HCT116 (cell line): ENCODE measurements around the gene MAN2A2. TPM values are rescaled to one million over a fixed set of nuclear protein-coding genes. Genes with fewer than 3 reads are reported as not detected.
"Not testable (repeated sequence)": the region's sequence is repeated elsewhere in the genome, so short reads cannot be mapped to it uniquely, and the experiment has no call there.

Experiments
- ATAC-seq: fragments of 200-7000 bp; cut with Tn5 transposase; 2 replicates; pipeline ENCODE4 v1.9.1; 2020; ENCODE audit warnings: mild to moderate bottlenecking, moderate library complexity
- BruUV-seq: library from RNA; stranded (reverse); fragments of 400-500 nt; replicated peaks from 2 replicates; lab custom pipeline; 2021; lab: Mats Ljungman, UMichigan
- CTCF ChIA-PET: fragments of 300-600 bp; sonication (Branson Sonifier 250); formaldehyde crosslinking; loops from one replicate; lab custom pipeline; 2021; ENCODE audit warnings: antibody characterized with exemption; lab: Charles Lee
- POLR2A ChIA-PET: fragments of 300-600, 350-600 bp; sonication (Branson Sonifier 250); formaldehyde crosslinking; loops from one replicate; lab custom pipeline; 2021; ENCODE audit warnings: antibody characterized with exemption; lab: Charles Lee
- RAD21 ChIA-PET, 2 experiments: fragments of 300-600 bp; sonication (Branson Sonifier 250); formaldehyde crosslinking; loops; one replicate each; lab custom pipeline; 2023; ENCODE audit warnings: low total read pairs in 2 of 2; ENCODE audit not compliant: uncharacterized antibody in 2 of 2, unreplicated experiment in 2 of 2, low non-redundant PET in 1 of 2; lab: Charles Lee
- DNase-seq: peaks from one replicate; pipeline ENCODE4 v3.0.0-alpha.2; 2010; ENCODE audit warnings: low read depth, low spot score
- H2AFZ ChIP-seq: fragments of 200-600 bp; shearing (Covaris generic), sonication (generic); 2 replicates; pipeline ENCODE4 v1.6.1; 2017; ENCODE audit warnings: low read depth, mixed run types, mixed read lengths, antibody characterized with exemption, low read length; ENCODE audit not compliant: poor library complexity, severe bottlenecking
- H3K27ac ChIP-seq: 2 replicates; pipeline ENCODE4 v1.5.1; 2012; ENCODE audit warnings: low read depth, low read length
- H3K27me3 ChIP-seq: fragments of 200-600 bp; sonication (generic); 2 replicates; pipeline ENCODE4 v1.6.1; 2016; ENCODE audit warnings: mixed run types, low read length, mixed read lengths; ENCODE audit not compliant: insufficient read depth
- H3K36me3 ChIP-seq, 2 experiments: fragments of 200-500 bp in 1 of 2; fragments of 200-600 bp in 1 of 2; sonication (Bioruptor generic) in 1 of 2; sonication (generic) in 1 of 2; 2 replicates each; pipeline versions ENCODE4 v1.5.1 to v1.6.1; 2014 to 2016; ENCODE audit warnings: low read length in 2 of 2, inconsistent platforms in 1 of 2, mixed read lengths in 1 of 2, mixed run types in 1 of 2; ENCODE audit not compliant: insufficient read depth in 2 of 2, control insufficient read depth in 1 of 2
- H3K4me1 ChIP-seq, 2 experiments: fragments of 200-600 bp in 1 of 2; sonication (generic) in 1 of 2; 2 replicates each; pipeline versions ENCODE4 v1.5.1 to v1.6.1; 2012 to 2017; ENCODE audit warnings: low read length in 2 of 2, inconsistent platforms in 1 of 2, mild to moderate bottlenecking in 1 of 2, mixed read lengths in 1 of 2, mixed run types in 1 of 2, moderate library complexity in 1 of 2; ENCODE audit not compliant: insufficient read depth in 2 of 2, control insufficient read depth in 1 of 2
- H3K4me2 ChIP-seq: fragments of 200-600 bp; sonication (generic); 2 replicates; pipeline ENCODE4 v1.6.1; 2017; ENCODE audit warnings: mixed run types, low read length, mixed read lengths
- H3K4me3 ChIP-seq, 2 experiments: fragments of 200-600 bp in 1 of 2; sonication (generic) in 1 of 2; replicated peaks in 1 of 2; 2 replicates each; pipeline ENCODE4 v1.5.1; 2011 to 2016; ENCODE audit warnings: low read length in 2 of 2, control low read depth in 1 of 2, low read depth in 1 of 2, mild to moderate bottlenecking in 1 of 2, mixed read lengths in 1 of 2, mixed run types in 1 of 2
- H3K79me2 ChIP-seq: fragments of 200-600 bp; sonication (generic); 2 replicates; pipeline ENCODE4 v1.6.1; 2017; ENCODE audit warnings: mild to moderate bottlenecking, mixed run types, low read length, moderate library complexity, mixed read lengths; ENCODE audit not compliant: insufficient read depth
- H3K9ac ChIP-seq: fragments of 200-600 bp; sonication (generic); 2 replicates; pipeline ENCODE4 v1.6.1; 2016; ENCODE audit warnings: low read length, mixed read lengths
- H3K9me2 ChIP-seq: fragments of 200-600 bp; sonication (generic), shearing (Covaris generic); 2 replicates; pipeline ENCODE4 v1.6.1; 2017; ENCODE audit warnings: mixed run types, mild to moderate bottlenecking, moderate library complexity; ENCODE audit not compliant: insufficient read depth
- H3K9me3 ChIP-seq, 2 experiments: fragments of 200-500 bp in 1 of 2; fragments of 200-600 bp in 1 of 2; sonication (Bioruptor generic) in 1 of 2; sonication (generic) in 1 of 2; 2 replicates each; pipeline ENCODE4 v1.6.1; 2014 to 2017; ENCODE audit warnings: low read length in 2 of 2, mixed read lengths in 2 of 2, inconsistent platforms in 1 of 2, low read depth in 1 of 2, mild to moderate bottlenecking in 1 of 2, mixed run types in 1 of 2, moderate library complexity in 1 of 2; ENCODE audit not compliant: control insufficient read depth in 1 of 2, insufficient read depth in 1 of 2
- H4K20me1 ChIP-seq: fragments of 200-600 bp; sonication (generic), shearing (Covaris generic); 2 replicates; pipeline ENCODE4 v1.6.1; 2017; ENCODE audit warnings: mixed run types, mild to moderate bottlenecking, moderate library complexity; ENCODE audit not compliant: insufficient read depth
- CBX3 ChIP-seq: IDR thresholded peaks from 2 replicates; pipeline ENCODE4 v1.6.1; 2012; ENCODE audit warnings: low read depth
- CEBPB ChIP-seq: IDR thresholded peaks from 2 replicates; pipeline ENCODE4 v1.6.1; 2012; ENCODE audit warnings: low read depth
- ELF1 ChIP-seq: IDR thresholded peaks from 2 replicates; pipeline ENCODE4 v1.6.1; 2012; ENCODE audit warnings: low read depth, borderline replicate concordance
- JUND ChIP-seq: IDR thresholded peaks from 2 replicates; pipeline ENCODE4 v1.6.1; 2012
- SP1 ChIP-seq: IDR thresholded peaks from 2 replicates; pipeline ENCODE4 v1.6.1; 2012; ENCODE audit warnings: low read depth
- ZFX ChIP-seq: fragments of 450-650 bp; IDR thresholded peaks from 2 replicates; pipeline ENCODE4 v1.6.1; 2017
- ZNF274 ChIP-seq: fragments of 200-500 bp; sonication (Bioruptor generic); IDR thresholded peaks from 2 replicates; pipeline ENCODE4 v1.6.1; 2014; ENCODE audit warnings: mild to moderate bottlenecking, low read depth, low read length, inconsistent platforms
- intact Hi-C: fragments of 100-400 bp; cut with micrococcal nuclease; formaldehyde crosslinking; loops from 2 replicates; pipeline ENCODE4 v1.10.0; 2022
- total RNA-seq: library from RNA; stranded (reverse); gene quantifications from one replicate; pipeline ENCODE4 v1.2.1, GENCODE V29; 2021; ENCODE audit not compliant: unreplicated experiment
- TF ChIP-seq, protein P1 (sequence below): IDR thresholded peaks from 2 replicates; pipeline ENCODE4 v1.6.1; 2012
- TF ChIP-seq, protein P2 (sequence below): IDR thresholded peaks from 2 replicates; pipeline ENCODE4 v1.6.1; 2011; ENCODE audit warnings: mild to moderate bottlenecking, low read length, moderate library complexity; ENCODE audit not compliant: insufficient replicate concordance; ENCODE audit errors: extremely low read depth

The MAN2A2 gene
- total RNA-seq, 1 experiment from 2014 or later, result 44.9 TPM

DNA sequence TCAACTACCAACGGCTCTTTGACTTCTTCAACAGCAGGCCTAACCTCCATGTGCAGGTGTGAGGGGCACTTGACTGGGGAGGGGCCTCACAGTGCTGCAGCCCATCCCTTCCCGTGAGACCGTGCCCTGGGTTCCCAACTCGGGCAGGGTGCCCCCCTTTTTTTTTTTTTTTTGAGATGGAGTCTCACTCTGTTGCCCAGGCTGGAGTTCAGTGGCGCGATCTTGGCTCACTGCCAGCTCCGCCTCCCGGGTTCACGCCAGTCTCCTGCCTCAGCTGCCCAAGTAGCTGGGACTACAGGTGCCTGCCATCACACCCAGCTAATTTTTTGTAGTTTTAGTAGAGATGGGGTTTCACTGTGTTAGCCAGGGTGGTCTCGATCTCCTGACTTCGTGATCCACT, 6.3 kb downstream of the MAN2A2 start:
- H3K9me2 ChIP-seq, H3K27me3 ChIP-seq, H3K4me2 ChIP-seq, BruUV-seq, H3K4me3 ChIP-seq, H3K27ac ChIP-seq, H3K4me1 ChIP-seq, ATAC-seq, H3K9me3 ChIP-seq, H2AFZ ChIP-seq, H3K79me2 ChIP-seq, RAD21 ChIA-PET, H3K9ac ChIP-seq, DNase-seq, H4K20me1 ChIP-seq, intact Hi-C loops, POLR2A ChIA-PET: not testable (repeated sequence)
- CTCF ChIA-PET, result interaction anchor here (1.3 kb wide), 1 partner anchor 17 kb away, joined by 3 read pairs; no protein-coding TSS in a partner anchor
- H3K36me3 ChIP-seq, result peaks cover 10 to 14% of the 10 kb centered on the region in 2 experiments; a peak in 3 of 4 replicates

DNA sequence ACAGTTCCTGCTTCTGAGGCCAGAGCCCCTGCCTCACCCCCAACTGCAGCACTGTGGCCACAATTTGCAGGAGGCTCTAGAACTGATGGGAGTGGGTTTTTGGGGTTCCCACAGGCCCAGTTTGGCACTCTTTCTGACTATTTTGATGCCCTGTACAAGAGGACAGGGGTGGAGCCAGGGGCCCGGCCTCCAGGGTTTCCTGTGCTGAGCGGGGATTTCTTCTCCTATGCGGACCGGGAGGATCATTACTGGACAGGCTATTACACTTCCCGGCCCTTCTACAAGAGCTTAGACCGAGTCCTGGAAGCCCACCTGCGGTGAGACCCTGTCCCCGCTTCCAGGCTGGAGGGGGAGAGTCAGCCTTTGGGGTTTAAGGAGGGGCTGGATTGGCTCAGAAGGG, 6.9 kb downstream of the MAN2A2 start:
- Histone ChIP-seq H3K9me2 (no peaks in the 10 kb centered on the region), H3K36me3 (peaks cover 8 to 14% of the 10 kb centered on the region in 2 experiments; a peak in 3 of 4 replicates), H3K4me3 (no peak overlapping the region), H3K27ac (no peak overlapping the region), H3K4me1 (no peaks in the 10 kb centered on the region), H3K27me3 (no peaks in the 10 kb centered on the region), H3K9me3 (no peaks in the 10 kb centered on the region), H3K9ac (no peak overlapping the region), H3K79me2 (no peaks in the 10 kb centered on the region), H4K20me1 (no peaks in the 10 kb centered on the region), H2AFZ (no peak overlapping the region), H3K4me2 (no peak overlapping the region)
- intact Hi-C loops, result no loop called here
- DNase-seq (no peak), ATAC-seq (no peak)
- no TSS peak for BruUV-seq
- no peak for TF ChIP-seq SP1
- TF ChIP-seq ZFX, result no peak
- no peak for TF ChIP-seq ZNF274
- no peak for TF ChIP-seq ELF1
- TF ChIP-seq JUND, result no peak
- TF ChIP-seq, protein P1, sequence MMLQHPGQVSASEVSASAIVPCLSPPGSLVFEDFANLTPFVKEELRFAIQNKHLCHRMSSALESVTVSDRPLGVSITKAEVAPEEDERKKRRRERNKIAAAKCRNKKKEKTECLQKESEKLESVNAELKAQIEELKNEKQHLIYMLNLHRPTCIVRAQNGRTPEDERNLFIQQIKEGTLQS, result no peak
- no peak for TF ChIP-seq CBX3
- TF ChIP-seq, protein P2, sequence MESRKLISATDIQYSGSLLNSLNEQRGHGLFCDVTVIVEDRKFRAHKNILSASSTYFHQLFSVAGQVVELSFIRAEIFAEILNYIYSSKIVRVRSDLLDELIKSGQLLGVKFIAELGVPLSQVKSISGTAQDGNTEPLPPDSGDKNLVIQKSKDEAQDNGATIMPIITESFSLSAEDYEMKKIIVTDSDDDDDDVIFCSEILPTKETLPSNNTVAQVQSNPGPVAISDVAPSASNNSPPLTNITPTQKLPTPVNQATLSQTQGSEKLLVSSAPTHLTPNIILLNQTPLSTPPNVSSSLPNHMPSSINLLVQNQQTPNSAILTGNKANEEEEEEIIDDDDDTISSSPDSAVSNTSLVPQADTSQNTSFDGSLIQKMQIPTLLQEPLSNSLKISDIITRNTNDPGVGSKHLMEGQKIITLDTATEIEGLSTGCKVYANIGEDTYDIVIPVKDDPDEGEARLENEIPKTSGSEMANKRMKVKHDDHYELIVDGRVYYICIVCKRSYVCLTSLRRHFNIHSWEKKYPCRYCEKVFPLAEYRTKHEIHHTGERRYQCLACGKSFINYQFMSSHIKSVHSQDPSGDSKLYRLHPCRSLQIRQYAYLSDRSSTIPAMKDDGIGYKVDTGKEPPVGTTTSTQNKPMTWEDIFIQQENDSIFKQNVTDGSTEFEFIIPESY, result no peak
- no peak for TF ChIP-seq CEBPB
- CTCF ChIA-PET, result interaction anchor here (1.1 kb wide), 1 partner anchor 24 kb away, joined by 3 read pairs; no protein-coding TSS in a partner anchor
- RAD21 ChIA-PET, result no interaction called here
- POLR2A ChIA-PET, result no interaction called here
